GM06990 (cell line): ENCODE data around the gene DENND1A.

Experiments used
- DNase-seq: peaks from one replicate; pipeline ENCODE4 v3.0.0-alpha.2; 2011; ENCODE audit not compliant: insufficient read length; ENCODE audit errors: extremely low read depth
- H3K27me3 ChIP-seq: replicated peaks from 2 replicates; pipeline ENCODE4 v1.6.0; 2011; ENCODE audit warnings: low read length; ENCODE audit not compliant: control insufficient read depth, insufficient read depth
- H3K36me3 ChIP-seq: 2 replicates; pipeline ENCODE4 v1.5.1; 2011; ENCODE audit warnings: low read length; ENCODE audit not compliant: control insufficient read depth, insufficient read depth
- H3K4me3 ChIP-seq: replicated peaks from 2 replicates; pipeline ENCODE4 v1.5.1; 2011; ENCODE audit warnings: low read depth, mild to moderate bottlenecking, control low read depth, low read length
- TF ChIP-seq, protein P1 (sequence below): IDR thresholded peaks from 2 replicates; pipeline ENCODE4 v1.5.1; 2011; ENCODE audit warnings: low read length, control low read depth, mild to moderate bottlenecking, inconsistent platforms; ENCODE audit not compliant: insufficient read depth, poor library complexity, severe bottlenecking

The DENND1A gene

DNA sequence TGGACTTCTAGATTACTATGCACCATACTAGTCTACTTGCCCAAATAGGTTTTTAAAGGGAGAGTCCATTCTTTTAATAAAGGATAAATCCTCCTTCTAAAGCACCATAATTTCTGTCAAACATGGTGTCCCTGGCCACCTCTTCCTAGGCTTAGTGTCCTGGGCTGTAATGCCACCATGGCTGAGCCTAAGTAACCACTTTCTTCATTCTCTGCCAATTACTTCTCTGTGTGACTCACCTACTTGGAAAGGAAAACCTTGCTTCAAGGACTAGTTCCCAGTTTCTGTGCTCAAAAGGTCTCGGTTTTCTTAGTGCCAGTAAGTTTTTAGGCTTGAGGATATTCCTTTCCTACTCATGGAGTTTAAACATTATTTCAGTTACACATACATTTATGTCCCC lies 273.4 kb downstream of the DENND1A start:
- H3K27me3 ChIP-seq: no peaks in the 10 kb centered on the region
- TF ChIP-seq, protein P1, sequence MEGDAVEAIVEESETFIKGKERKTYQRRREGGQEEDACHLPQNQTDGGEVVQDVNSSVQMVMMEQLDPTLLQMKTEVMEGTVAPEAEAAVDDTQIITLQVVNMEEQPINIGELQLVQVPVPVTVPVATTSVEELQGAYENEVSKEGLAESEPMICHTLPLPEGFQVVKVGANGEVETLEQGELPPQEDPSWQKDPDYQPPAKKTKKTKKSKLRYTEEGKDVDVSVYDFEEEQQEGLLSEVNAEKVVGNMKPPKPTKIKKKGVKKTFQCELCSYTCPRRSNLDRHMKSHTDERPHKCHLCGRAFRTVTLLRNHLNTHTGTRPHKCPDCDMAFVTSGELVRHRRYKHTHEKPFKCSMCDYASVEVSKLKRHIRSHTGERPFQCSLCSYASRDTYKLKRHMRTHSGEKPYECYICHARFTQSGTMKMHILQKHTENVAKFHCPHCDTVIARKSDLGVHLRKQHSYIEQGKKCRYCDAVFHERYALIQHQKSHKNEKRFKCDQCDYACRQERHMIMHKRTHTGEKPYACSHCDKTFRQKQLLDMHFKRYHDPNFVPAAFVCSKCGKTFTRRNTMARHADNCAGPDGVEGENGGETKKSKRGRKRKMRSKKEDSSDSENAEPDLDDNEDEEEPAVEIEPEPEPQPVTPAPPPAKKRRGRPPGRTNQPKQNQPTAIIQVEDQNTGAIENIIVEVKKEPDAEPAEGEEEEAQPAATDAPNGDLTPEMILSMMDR: no peak
- no peak overlapping the region for H3K4me3 ChIP-seq
- no peaks in the 10 kb centered on the region; the same call in none of the 2 replicates for H3K36me3 ChIP-seq
- DNase-seq: no peak

DNA sequence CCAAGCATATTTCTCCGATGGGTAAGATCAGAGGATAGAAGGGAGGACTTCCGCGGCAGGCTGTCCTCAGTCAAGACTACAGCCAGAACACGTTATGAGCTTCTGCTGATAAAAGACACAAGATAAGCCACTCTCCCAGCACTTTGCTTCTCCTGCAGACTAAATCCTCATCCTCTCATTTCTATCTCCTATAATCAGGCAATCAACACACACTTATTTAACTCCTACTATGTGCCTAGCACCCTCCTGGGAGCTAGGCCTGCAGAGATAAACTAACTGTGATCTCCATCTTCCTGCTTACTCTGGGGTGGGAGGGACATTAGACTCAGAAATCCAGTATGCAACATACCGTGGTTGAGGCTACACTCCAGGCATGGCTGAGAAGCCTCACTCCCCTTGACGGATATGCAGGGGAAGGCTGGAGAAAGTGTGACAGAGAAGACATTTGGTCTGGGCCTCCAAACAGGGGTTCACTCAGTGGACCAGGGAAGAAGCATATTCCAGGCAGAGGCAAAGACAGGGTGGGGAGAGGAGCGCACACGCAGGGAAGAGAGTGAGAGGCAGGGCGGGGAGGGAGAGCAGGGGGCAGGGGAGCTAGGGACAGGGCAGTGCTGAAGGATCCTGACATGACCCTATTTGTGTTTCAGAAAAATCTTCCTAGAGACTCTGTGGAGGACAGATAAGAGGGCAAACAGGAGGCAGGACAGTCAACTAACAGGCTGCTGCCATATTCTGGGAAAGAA lies 274.1 kb downstream of the DENND1A start:
- H3K4me3 ChIP-seq: no peak overlapping the region
- H3K36me3 ChIP-seq: peaks cover 1% of the 10 kb centered on the region
- DNase-seq: no peak
- no peaks in the 10 kb centered on the region for H3K27me3 ChIP-seq
- TF ChIP-seq, protein P1: no peak

DNA sequence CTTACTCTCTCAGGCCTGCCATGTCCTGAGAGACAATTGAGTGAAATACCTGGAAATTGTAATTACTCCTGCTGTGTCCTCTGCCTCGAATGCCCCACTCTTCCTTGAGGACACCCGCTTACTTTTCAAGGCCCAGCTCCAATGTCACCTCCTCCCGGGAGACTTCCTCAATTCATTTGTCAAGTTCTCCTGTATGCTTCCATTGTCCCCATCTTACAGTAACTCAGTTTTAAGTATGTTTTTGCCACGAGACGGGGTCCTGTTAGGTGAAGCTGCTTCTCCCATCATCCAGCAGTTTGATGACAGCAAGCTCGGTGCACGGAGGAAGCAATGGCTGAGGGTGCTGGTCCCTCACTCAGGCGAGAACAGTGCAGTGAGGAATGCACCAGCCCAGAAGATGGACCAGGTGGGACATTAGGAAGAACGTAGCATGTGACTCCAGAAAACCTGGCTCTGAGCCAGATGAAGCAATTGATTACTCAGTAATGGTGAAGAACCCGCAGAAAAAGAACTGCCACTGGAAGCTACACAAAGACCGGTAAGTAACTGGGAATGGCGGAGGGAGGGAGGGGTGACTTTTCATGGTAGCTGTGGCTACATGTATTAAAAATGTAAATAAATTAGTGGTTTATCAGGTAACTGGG lies 274.8 kb downstream of the DENND1A start:
- DNase-seq: no peak
- TF ChIP-seq, protein P1: no peak
- H3K27me3 ChIP-seq: no peaks in the 10 kb centered on the region
- H3K4me3 ChIP-seq: no peak overlapping the region
- peaks cover 1% of the 10 kb centered on the region for H3K36me3 ChIP-seq

DNA sequence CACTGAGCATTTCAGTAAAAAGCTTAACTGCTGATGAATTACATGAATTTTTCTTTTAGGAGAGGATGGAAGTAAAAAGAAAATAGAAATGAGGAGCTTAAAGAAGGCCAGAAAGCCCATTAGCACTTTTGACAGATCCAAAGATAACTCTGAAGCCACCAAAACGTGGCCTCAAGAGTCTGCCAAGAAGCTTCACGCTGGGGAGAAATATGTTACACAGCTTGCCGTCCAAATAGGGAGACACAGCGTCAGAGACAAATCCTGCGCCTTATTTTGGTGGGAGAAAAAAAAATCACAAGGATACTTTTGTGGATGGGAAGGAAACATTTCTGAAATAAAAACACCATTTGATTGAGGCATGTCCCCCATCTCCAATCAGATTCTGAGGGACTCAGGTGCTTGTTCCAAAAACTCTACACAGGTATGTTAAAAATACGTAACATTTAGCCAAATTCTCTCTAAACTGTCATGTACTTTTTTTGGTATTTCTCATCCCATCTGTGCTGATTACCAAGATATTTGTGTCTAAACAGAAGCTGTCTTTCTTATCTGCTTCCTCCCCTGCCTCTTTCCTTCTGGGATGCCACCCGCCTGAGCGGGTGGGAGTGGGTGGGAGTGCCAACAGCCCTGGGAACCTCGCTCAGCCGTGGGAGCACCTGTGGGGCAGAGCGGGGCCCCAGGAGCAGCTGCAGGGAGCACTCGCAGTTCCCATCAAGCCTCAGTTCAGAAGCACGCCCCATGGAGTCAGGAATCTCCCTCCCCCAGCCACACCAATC lies 275.5 kb downstream of the DENND1A start:
- no peak overlapping the region for H3K4me3 ChIP-seq
- TF ChIP-seq, protein P1: no peak
- no peaks in the 10 kb centered on the region for H3K27me3 ChIP-seq
- peaks cover 1% of the 10 kb centered on the region for H3K36me3 ChIP-seq
- DNase-seq: no peak

DNA sequence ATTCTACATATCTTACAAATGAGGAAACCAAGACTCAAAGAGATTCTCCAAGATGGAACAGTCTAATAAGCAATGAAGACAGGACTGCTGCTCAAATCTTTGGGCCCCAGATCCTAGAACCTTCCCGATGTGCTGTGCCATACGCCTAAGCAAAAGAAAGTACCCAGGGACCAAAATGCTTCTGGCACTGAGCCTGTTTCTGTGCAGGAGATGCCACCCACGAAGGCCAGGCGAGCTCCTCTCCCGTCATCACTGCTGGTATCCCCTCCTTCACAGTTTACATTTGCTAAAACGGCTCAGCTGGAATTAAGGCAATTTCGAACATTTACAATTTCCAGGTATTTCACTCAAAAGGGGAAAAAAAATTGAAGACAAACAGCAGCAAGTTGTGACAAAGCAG lies 277.5 kb downstream of the DENND1A start:
- TF ChIP-seq, protein P1: no peak
- Histone ChIP-seq H3K27me3 (no peaks in the 10 kb centered on the region), H3K36me3 (peaks cover 1% of the 10 kb centered on the region), H3K4me3 (no peak overlapping the region)
- no peak for DNase-seq
